HEK293T (cell line): ENCODE measurements around the gene TMEM131.

ENCODE experiments used
- CTCF ChIA-PET: fragments of 350-600 bp; formaldehyde crosslinking; extraction: SDS; loops from one replicate; lab custom pipeline; 2021; ENCODE audit warnings: antibody characterized with exemption, inconsistent platforms; lab: Yijun Ruan, JAX
- POLR2A ChIA-PET: fragments of 350-600 bp; formaldehyde crosslinking; extraction: SDS; loops from one replicate; lab custom pipeline; 2020; ENCODE audit warnings: antibody characterized with exemption, inconsistent platforms; lab: Yijun Ruan, JAX
- DNase-seq: peaks from one replicate; pipeline ENCODE4 v3.0.0; 2012; ENCODE audit warnings: mixed read lengths; ENCODE audit errors: extremely low spot score
- ARNT ChIP-seq: fragments of 450-650 bp; IDR thresholded peaks from 2 replicates; pipeline ENCODE4 v1.6.1; 2017; ENCODE audit warnings: mild to moderate bottlenecking
- BHLHE40 ChIP-seq: fragments of 450-650 bp; IDR thresholded peaks from 2 replicates; pipeline ENCODE4 v1.6.1; 2016; ENCODE audit warnings: mild to moderate bottlenecking, moderate library complexity, borderline replicate concordance
- CTBP1 ChIP-seq: fragments of 450-650 bp; IDR thresholded peaks from 2 replicates; pipeline ENCODE4 v1.6.1; 2016; ENCODE audit warnings: borderline replicate concordance
- ELF4 ChIP-seq: fragments of 450-650 bp; IDR thresholded peaks from 2 replicates; pipeline ENCODE4 v1.6.1; 2017; ENCODE audit warnings: antibody characterized with exemption
- FOXA1 ChIP-seq: fragments of 450-650 bp; IDR thresholded peaks from 2 replicates; pipeline ENCODE4 v1.6.1; 2016; ENCODE audit warnings: mild to moderate bottlenecking
- FOXK2 ChIP-seq: fragments of 450-650 bp; IDR thresholded peaks from 2 replicates; pipeline ENCODE4 v1.6.1; 2016; ENCODE audit warnings: mild to moderate bottlenecking
- FOXM1 ChIP-seq: fragments of 450-650 bp; IDR thresholded peaks from 2 replicates; pipeline ENCODE4 v1.6.1; 2017; ENCODE audit warnings: mild to moderate bottlenecking, borderline replicate concordance
- HDGF ChIP-seq: fragments of 450-650 bp; IDR thresholded peaks from 2 replicates; pipeline ENCODE4 v1.6.1; 2017; ENCODE audit warnings: antibody characterized with exemption, borderline replicate concordance
- L3MBTL2 ChIP-seq: fragments of 450-650 bp; conservative IDR thresholded peaks from 2 replicates; pipeline ENCODE4 v1.6.1; 2016; ENCODE audit warnings: mild to moderate bottlenecking
- LEF1 ChIP-seq: fragments of 450-650 bp; IDR thresholded peaks from 2 replicates; pipeline ENCODE4 v1.6.1; 2017; ENCODE audit warnings: mild to moderate bottlenecking, borderline replicate concordance
- NFRKB ChIP-seq: fragments of 450-650 bp; IDR thresholded peaks from 2 replicates; pipeline ENCODE4 v1.6.1; 2016; ENCODE audit warnings: mild to moderate bottlenecking, moderate library complexity
- SP1 ChIP-seq: fragments of 450-650 bp; IDR thresholded peaks from 2 replicates; pipeline ENCODE4 v1.6.1; 2017
- SUZ12 ChIP-seq: fragments of 450-650 bp; IDR thresholded peaks from 2 replicates; pipeline ENCODE4 v1.6.1; 2016; ENCODE audit warnings: mild to moderate bottlenecking
- TARDBP ChIP-seq: fragments of 450-650 bp; IDR thresholded peaks from 2 replicates; pipeline ENCODE4 v1.6.1; 2016
- ZNF384 ChIP-seq: fragments of 450-650 bp; IDR thresholded peaks from 2 replicates; pipeline ENCODE4 v1.6.1; 2016
- TF ChIP-seq, protein P1 (sequence below): fragments of 450-650 bp; IDR thresholded peaks from 2 replicates; pipeline ENCODE4 v1.6.1; 2016

Gene TMEM131

DNA sequence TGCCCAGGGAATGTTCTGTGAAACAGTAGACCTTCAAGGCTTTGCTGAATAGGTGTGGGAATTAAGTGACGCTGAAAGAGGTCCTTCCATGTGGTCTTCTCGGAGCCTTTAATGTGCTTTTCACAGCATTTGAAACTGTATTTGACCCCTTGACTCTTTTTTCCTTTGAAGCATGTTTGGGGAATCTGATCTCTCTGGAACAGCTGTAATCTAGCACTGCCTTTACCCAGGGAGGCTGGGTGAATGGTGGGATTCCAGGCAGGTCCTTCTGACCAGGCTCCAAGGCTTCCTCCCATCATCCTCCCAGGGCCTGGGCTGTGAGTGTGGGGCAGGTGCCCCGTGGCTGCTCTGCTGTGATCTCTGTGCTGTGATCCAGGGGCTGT lies 278.1 kb downstream of the TMEM131 start:
- CTCF ChIA-PET, result interaction anchor here (0.9 kb wide), 1 partner anchor 10 kb away, joined by 3 read pairs; no protein-coding TSS in a partner anchor
- TF ChIP-seq ZNF384 (no peak), TARDBP (no peak), BHLHE40 (no peak), SP1 (no peak), ARNT (no peak), CTBP1 (no peak), SUZ12 (no peak), FOXA1 (no peak), HDGF (no peak), ELF4 (no peak), L3MBTL2 (no peak), LEF1 (no peak), FOXK2 (no peak), NFRKB (no peak), FOXM1 (no peak)
- TF ChIP-seq, protein P1, sequence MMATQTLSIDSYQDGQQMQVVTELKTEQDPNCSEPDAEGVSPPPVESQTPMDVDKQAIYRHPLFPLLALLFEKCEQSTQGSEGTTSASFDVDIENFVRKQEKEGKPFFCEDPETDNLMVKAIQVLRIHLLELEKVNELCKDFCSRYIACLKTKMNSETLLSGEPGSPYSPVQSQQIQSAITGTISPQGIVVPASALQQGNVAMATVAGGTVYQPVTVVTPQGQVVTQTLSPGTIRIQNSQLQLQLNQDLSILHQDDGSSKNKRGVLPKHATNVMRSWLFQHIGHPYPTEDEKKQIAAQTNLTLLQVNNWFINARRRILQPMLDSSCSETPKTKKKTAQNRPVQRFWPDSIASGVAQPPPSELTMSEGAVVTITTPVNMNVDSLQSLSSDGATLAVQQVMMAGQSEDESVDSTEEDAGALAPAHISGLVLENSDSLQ, result no peak
- POLR2A ChIA-PET, result interaction anchor here (0.9 kb wide), 1 partner anchor 72 kb away, joined by 3 read pairs; the partner anchor contains the start of gene COX5B
- no peak for DNase-seq

DNA sequence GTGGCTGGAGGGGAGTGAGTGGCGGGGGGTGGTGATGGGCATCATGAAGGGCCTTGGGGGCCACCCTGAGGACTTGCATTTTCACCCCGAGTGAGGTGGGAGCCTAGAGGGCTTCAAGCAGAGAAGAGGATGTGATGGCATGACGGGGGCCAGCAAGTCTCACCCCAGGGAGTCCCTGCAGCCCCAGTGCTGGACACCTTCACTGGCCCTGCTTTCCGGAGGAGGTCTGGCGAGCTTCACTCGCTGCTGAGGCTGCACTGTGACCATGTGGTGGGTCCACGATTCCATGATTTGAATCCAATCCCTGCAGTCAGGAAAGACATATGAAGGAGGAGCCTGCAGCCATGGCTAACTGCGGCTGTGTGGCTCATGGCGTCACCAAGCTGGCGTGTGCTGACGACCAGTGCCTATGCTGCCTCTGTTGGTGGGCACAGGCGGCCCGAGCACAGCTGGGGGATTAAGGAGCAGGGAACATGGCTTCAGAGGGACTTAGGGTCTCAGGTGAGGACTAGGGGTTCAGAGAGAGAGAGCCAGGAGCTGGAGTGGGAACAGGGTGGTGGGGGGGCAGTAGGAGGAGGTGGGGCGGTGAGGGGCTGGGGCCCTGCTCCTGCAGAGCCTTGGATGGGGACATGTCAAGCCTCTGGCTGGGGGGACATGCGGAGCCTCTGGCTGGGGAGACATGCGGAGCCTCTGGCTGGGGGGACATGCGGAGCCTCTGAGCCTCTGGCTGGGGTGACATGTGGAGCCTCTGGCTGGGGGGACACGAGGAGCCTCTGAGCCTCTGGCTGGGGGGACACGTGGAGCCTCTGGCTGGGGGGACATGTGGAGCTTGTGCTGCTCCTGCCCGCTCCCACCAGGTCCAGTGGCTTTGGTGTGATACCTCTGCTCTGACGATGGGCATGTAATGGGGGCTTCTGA lies 278.8 kb downstream of the TMEM131 start:
- TF ChIP-seq SUZ12, result no peak
- TF ChIP-seq, protein P1, result no peak
- ChIA-PET POLR2A (no interaction called here), CTCF (no interaction called here)
- no peak for DNase-seq

DNA sequence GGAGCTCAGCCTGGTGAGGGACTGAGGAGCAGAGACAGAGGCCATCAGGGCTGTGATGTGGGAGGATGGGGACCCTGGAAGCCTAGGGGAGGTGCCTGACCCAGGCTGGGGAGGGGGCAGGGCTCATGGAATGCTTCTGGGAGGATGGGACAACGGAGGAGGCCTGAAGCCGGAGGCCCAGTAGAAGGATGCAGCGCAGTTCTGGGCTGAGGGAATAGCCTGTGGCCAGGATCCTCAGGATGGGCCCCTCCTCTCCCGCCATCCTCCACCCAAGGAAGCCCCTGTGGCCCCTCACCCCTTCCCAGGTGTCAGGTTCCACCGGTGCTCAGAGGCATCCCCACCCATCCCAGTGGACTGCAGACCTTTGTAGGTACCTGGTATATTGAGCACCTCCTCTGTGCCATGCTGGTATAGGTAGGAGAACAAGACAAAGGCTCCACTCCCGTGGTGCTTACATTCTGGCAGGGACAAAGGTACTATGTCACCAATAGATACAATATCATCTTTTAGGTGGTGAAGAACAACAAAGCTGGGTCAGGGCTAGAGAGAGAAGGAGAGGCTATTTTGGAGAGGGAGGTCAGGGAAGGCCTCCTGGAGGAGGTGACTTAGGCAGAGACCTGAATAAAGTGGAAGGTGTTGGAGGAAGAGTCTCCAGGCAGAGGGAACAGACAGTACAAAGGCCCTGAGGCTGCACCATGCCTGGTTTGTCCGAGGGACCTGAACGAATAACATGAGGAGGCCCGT lies 279.6 kb downstream of the TMEM131 start:
- ChIA-PET CTCF (no interaction called here), POLR2A (no interaction called here)
- no peak for DNase-seq
- TF ChIP-seq, protein P1, result no peak
- TF ChIP-seq HDGF, result no peak
- TF ChIP-seq BHLHE40, result no peak
- TF ChIP-seq TARDBP, result no peak
- no peak for TF ChIP-seq NFRKB
- TF ChIP-seq SUZ12, result no peak
- TF ChIP-seq LEF1, result no peak
- no peak for TF ChIP-seq SP1
- TF ChIP-seq FOXA1, result no peak
- no peak for TF ChIP-seq ELF4
- no peak for TF ChIP-seq CTBP1
- no peak for TF ChIP-seq L3MBTL2

DNA sequence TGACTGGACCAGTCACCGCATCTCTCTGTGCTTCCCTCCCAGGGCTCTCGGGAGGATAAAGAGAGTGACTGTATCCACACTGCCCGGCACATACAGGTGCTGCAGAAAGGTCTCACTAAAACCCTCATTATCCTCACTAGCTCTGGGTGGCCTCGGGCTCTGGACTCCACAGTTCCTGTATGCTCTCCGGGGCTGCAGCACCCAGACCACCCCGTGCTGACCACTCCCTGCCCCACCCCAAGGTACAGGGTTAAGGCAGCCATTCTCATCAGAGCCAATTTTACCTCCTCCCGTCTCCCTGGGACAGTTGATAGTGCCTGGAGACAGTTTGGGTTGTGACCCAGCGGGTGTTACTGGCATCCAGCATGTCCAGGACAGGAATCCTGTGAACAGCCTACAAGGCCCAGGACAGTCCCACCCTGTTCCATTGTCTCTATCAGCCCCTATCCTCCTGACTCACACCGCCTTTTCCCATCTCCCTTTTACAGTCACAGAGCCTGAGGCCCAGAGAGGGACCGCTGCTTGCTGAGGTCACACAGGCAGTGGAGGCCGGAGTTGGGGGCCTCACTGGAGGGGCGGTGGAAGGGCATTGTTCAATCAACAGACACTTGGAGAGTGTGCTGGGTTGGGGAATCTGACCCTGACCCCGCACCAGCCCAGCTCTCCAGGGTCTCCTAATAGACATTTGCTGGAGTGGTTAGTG lies 280.6 kb downstream of the TMEM131 start:
- POLR2A ChIA-PET, result no interaction called here
- CTCF ChIA-PET, result no interaction called here
- TF ChIP-seq NFRKB, result no peak
- no peak for TF ChIP-seq SP1
- no peak for TF ChIP-seq CTBP1
- TF ChIP-seq FOXA1, result no peak
- no peak for TF ChIP-seq ARNT
- TF ChIP-seq ZNF384, result no peak
- TF ChIP-seq, protein P1, result no peak
- TF ChIP-seq ELF4, result no peak
- no peak for TF ChIP-seq LEF1
- no peak for TF ChIP-seq FOXM1
- no peak for TF ChIP-seq SUZ12
- no peak for TF ChIP-seq HDGF
- TF ChIP-seq FOXK2, result no peak
- TF ChIP-seq L3MBTL2, result no peak
- no peak for DNase-seq
